ENCODE data around the gene CORO2B. TPM values are rescaled to one million over a fixed set of nuclear protein-coding genes. Genes with fewer than 3 reads are reported as not detected.

Gene CORO2B
- total RNA-seq, 6 donors from 2014 or later = 0.79 to 9.0 (median 2.0) TPM

GRCh38 chr15:68617777-68618176, 39.0 kb downstream of the CORO2B start:
- no peak overlapping the region for H3K27ac ChIP-seq
- ATAC-seq (ENCODE audit: low FRiP score in 2 of 2) (no peak), DNase-seq (no peak)
- no peaks in the 10 kb centered on the region for H3K9me3 ChIP-seq
- TF ChIP-seq EP300 (IDR thresholded peaks at IDR 0.05) (no peak), CTCF (IDR thresholded peaks at IDR 0.05) (no peak)
- H3K4me3 ChIP-seq = no peak overlapping the region
- WGBS, 2 donors = 75 to 94% methylated on average over 1 of the region's 1 CpG
- no peaks in the 10 kb centered on the region for H3K27me3 ChIP-seq
- H3K4me1 ChIP-seq = peaks cover 18 to 37% (median 26%) of the 10 kb centered on the region in 4 donors
- H3K36me3 ChIP-seq = no peaks in the 10 kb centered on the region

- Histone ChIP-seq H3K9me3 (no peaks in the 10 kb centered on the region), H3K36me3 (no peaks in the 10 kb centered on the region), H3K4me1 (peaks cover 18 to 40% (median 26%) of the 10 kb centered on the region in 4 donors), H3K4me3 (no peak overlapping the region), H3K27me3 (no peaks in the 10 kb centered on the region), H3K27ac (no peak overlapping the region)
- peak in 1 of 2 donors; percentile 11 for ATAC-seq (ENCODE audit: low FRiP score in 2 of 2)
- no peak for DNase-seq
- TF ChIP-seq EP300 (IDR thresholded peaks at IDR 0.05) = no peak
- peak in 1 of 2 donors; percentile 13 for TF ChIP-seq POLR2AphosphoS5 (IDR thresholded peaks at IDR 0.05)
- 21 to 29% methylated on average over 4 of the region's 4 CpGs for WGBS, 2 donors
Observed at GRCh38 chr15:68618394-68618793, 39.6 kb downstream of the CORO2B start.

GRCh38 chr15:68618908-68619698, 40.3 kb downstream of the CORO2B start:
- no peak for TF ChIP-seq EP300 (IDR thresholded peaks at IDR 0.05)
- no peak for TF ChIP-seq CTCF (IDR thresholded peaks at IDR 0.05)
- TF ChIP-seq POLR2A (IDR thresholded peaks at IDR 0.05) = no peak
- TF ChIP-seq POLR2AphosphoS5 (IDR thresholded peaks at IDR 0.05) = no peak
- no peak overlapping the region for H3K4me3 ChIP-seq
- 89 to 92% methylated on average over 4 of the region's 4 CpGs for WGBS, 2 donors
- H3K36me3 ChIP-seq = no peaks in the 10 kb centered on the region
- DNase-seq (no peak), ATAC-seq (ENCODE audit: low FRiP score in 2 of 2) (no peak)
- H3K9me3 ChIP-seq = no peaks in the 10 kb centered on the region
- H3K27ac ChIP-seq = no peak overlapping the region
- H3K4me1 ChIP-seq = peaks cover 18 to 37% (median 25%) of the 10 kb centered on the region in 4 donors
- H3K27me3 ChIP-seq = no peaks in the 10 kb centered on the region

- DNase-seq = peak in 1 of 2 donors; percentile 61
- ATAC-seq (ENCODE audit: low FRiP score in 2 of 2) = peak; percentile 75 to 90
- WGBS, 2 donors = 69 to 77% methylated on average over 19 of the region's 19 CpGs
- peaks cover 15 to 27% (median 21%) of the 10 kb centered on the region in 4 donors for H3K4me1 ChIP-seq
- no peak overlapping the region for H3K4me3 ChIP-seq
- H3K27me3 ChIP-seq = no peaks in the 10 kb centered on the region
- no peaks in the 10 kb centered on the region for H3K36me3 ChIP-seq
- TF ChIP-seq CTCF (IDR thresholded peaks at IDR 0.05) (no peak), POLR2AphosphoS5 (IDR thresholded peaks at IDR 0.05) (peak; percentile 46 to 62), POLR2A (IDR thresholded peaks at IDR 0.05) (peak in 1 of 4 donors; percentile 6), EP300 (IDR thresholded peaks at IDR 0.05) (no peak)
- no peaks in the 10 kb centered on the region for H3K9me3 ChIP-seq
- peak overlapping the region; percentile 20 to 83 (median 50) for H3K27ac ChIP-seq
Observed at GRCh38 chr15:68620721-68621527, 42.1 kb downstream of the CORO2B start.

- H3K36me3 ChIP-seq = no peaks in the 10 kb centered on the region
- H3K27me3 ChIP-seq = no peaks in the 10 kb centered on the region
- no peak for DNase-seq
- H3K4me3 ChIP-seq = no peak overlapping the region
- no peak for ATAC-seq (ENCODE audit: low FRiP score in 2 of 2)
- TF ChIP-seq POLR2A (IDR thresholded peaks at IDR 0.05) = no peak
- TF ChIP-seq EP300 (IDR thresholded peaks at IDR 0.05) = no peak
- no peak for TF ChIP-seq CTCF (IDR thresholded peaks at IDR 0.05)
- TF ChIP-seq POLR2AphosphoS5 (IDR thresholded peaks at IDR 0.05) = no peak
- H3K4me1 ChIP-seq = peaks cover 15 to 27% (median 21%) of the 10 kb centered on the region in 4 donors
- WGBS, 2 donors = 79 to 81% methylated on average over 1 of the region's 1 CpG
- H3K9me3 ChIP-seq = no peaks in the 10 kb centered on the region
- peak overlapping the region; percentile 20 to 83 (median 50) for H3K27ac ChIP-seq
Observed at GRCh38 chr15:68621535-68621934, 42.7 kb downstream of the CORO2B start.
